OCI-LY7 (cell line): Measurements from ENCODE around the gene PCDHGB6. TPM values are rescaled to one million over a fixed set of nuclear protein-coding genes. Genes with fewer than 3 reads are reported as not detected.
A peak's percentile ranks its signal among the peaks of the same experiment; 100 is the strongest.
"Not testable (repeated sequence)": the region's sequence is repeated elsewhere in the genome, so short reads cannot be mapped to it uniquely, and the experiment has no call there.

ENCODE experiments used
- BruUV-seq: library from RNA; stranded (reverse); fragments of 400-500 nt; replicated peaks from 2 replicates; lab custom pipeline; 2021; lab: Mats Ljungman, UMichigan
- CTCF ChIA-PET: fragments of 300-600 bp; sonication (Branson Sonifier 250); formaldehyde crosslinking; loops from one replicate; lab custom pipeline; 2022; ENCODE audit warnings: antibody characterized with exemption; ENCODE audit not compliant: unreplicated experiment; lab: Charles Lee
- POLR2A ChIA-PET: fragments of 300-600 bp; sonication (Branson Sonifier 250); formaldehyde crosslinking; loops from one replicate; lab custom pipeline; 2022; ENCODE audit warnings: antibody characterized with exemption; lab: Charles Lee
- DNase-seq: peaks from one replicate; pipeline ENCODE4 v3.0.0-alpha.2; 2015; ENCODE audit warnings: low spot score
- H2AFZ ChIP-seq: fragments of 200-600 bp; sonication (generic), shearing (Covaris generic); 2 replicates; pipeline ENCODE4 v1.6.1; 2014; ENCODE audit warnings: mild to moderate bottlenecking, antibody characterized with exemption, low read length, moderate library complexity
- H3K27ac ChIP-seq: fragments of 200-600 bp; sonication (generic); 2 replicates; pipeline ENCODE4 v1.5.1; 2014; ENCODE audit warnings: mixed run types, low read depth, mild to moderate bottlenecking, moderate library complexity, low read length, inconsistent platforms; ENCODE audit not compliant: poor library complexity, severe bottlenecking
- H3K36me3 ChIP-seq: fragments of 200-600 bp; sonication (generic); 2 replicates; pipeline ENCODE4 v1.6.1; 2014; ENCODE audit warnings: mild to moderate bottlenecking, antibody characterized with exemption, low read length, moderate library complexity, mixed read lengths; ENCODE audit not compliant: insufficient read depth
- H3K4me1 ChIP-seq: fragments of 200-600 bp; sonication (generic); 2 replicates; pipeline ENCODE4 v1.5.1; 2014; ENCODE audit warnings: mild to moderate bottlenecking, low read length; ENCODE audit not compliant: insufficient read depth, poor library complexity, severe bottlenecking
- H3K4me2 ChIP-seq: fragments of 200-600 bp; sonication (generic); 2 replicates; pipeline ENCODE4 v1.6.1; 2014; ENCODE audit warnings: mild to moderate bottlenecking, low read length
- H3K4me3 ChIP-seq: fragments of 200-600 bp; sonication (generic); 2 replicates; pipeline ENCODE4 v1.5.1; 2014; ENCODE audit warnings: mild to moderate bottlenecking, low read depth, low read length; ENCODE audit not compliant: poor library complexity, severe bottlenecking
- H3K79me2 ChIP-seq: fragments of 200-600 bp; sonication (generic); 2 replicates; pipeline ENCODE4 v1.6.1; 2016; ENCODE audit warnings: low read depth, mild to moderate bottlenecking, low read length, moderate library complexity, mixed read lengths; ENCODE audit not compliant: insufficient read depth
- H3K9me2 ChIP-seq: fragments of 200-600 bp; sonication (generic); 2 replicates; pipeline ENCODE4 v1.6.1; 2016; ENCODE audit warnings: mild to moderate bottlenecking, low read length, mixed read lengths; ENCODE audit not compliant: insufficient read depth
- H3K9me3 ChIP-seq: fragments of 200-600 bp; sonication (generic); 2 replicates; pipeline ENCODE4 v1.6.1; 2014; ENCODE audit warnings: mild to moderate bottlenecking, mixed run types, low read length, mixed read lengths
- H4K20me1 ChIP-seq: fragments of 200-600 bp; sonication (generic); 2 replicates; pipeline ENCODE4 v1.6.1; 2014; ENCODE audit warnings: mild to moderate bottlenecking, antibody characterized with exemption, low read length, moderate library complexity, mixed read lengths; ENCODE audit not compliant: insufficient read depth
- CTCF ChIP-seq: fragments of 200-600 bp; sonication (generic); conservative IDR thresholded peaks from 2 replicates; pipeline ENCODE4 v1.5.1; 2014; ENCODE audit warnings: mild to moderate bottlenecking, antibody characterized with exemption, low read length, moderate library complexity, mixed read lengths
- EZH2phosphoT487 ChIP-seq: fragments of 200-600 bp; sonication (generic); IDR thresholded peaks from 2 replicates; pipeline ENCODE4 v1.6.1; 2018; ENCODE audit warnings: low read depth, borderline replicate concordance, mild to moderate bottlenecking, mixed run types, antibody characterized with exemption, low read length, moderate library complexity, mixed read lengths
- intact Hi-C: fragments of 100-400 bp; cut with micrococcal nuclease; formaldehyde crosslinking; loops from one replicate; pipeline ENCODE4 v1.10.0; 2022; ENCODE audit not compliant: unreplicated experiment
- total RNA-seq, 2 experiments: library from RNA; depleted of rRNA in 1 of 2; stranded (reverse); fragments of >200 nt in 1 of 2; shearing (Covaris generic) in 1 of 2; gene quantifications; 2 replicates each; pipeline ENCODE4 v1.2.3, GENCODE V29; 2014 to 2022

PCDHGB6 gene
- total RNA-seq, 2 experiments from 2014 or later: 4.5 to 4.7 TPM

DNA sequence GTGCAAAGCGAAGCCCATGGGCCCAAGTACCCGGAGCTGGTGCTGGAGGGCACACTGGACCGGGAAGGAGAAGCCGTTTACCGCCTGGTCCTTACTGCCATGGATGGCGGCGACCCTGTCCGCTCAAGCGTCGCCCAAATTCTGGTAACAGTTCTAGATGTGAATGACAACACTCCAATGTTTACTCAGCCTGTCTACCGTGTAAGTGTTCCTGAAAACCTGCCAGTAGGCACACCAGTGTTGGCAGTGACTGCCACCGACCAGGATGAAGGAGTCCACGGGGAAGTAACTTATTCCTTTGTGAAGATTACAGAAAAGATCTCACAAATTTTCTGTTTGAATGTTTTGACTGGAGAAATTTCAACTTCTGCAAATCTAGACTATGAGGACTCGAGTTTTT, 33.2 kb upstream of the PCDHGB6 start:
- peaks cover 11% of the 10 kb centered on the region; the same call in 1 of the 2 replicates for H3K36me3 ChIP-seq
- BruUV-seq: no TSS peak
- H3K79me2 ChIP-seq: no peaks in the 10 kb centered on the region
- CTCF ChIA-PET: no interaction called here
- no peak overlapping the region for H3K4me2 ChIP-seq
- DNase-seq: no peak
- no peaks in the 10 kb centered on the region for H3K9me3 ChIP-seq
- H3K4me1 ChIP-seq: peaks cover 7% of the 10 kb centered on the region
- H3K9me2 ChIP-seq: no peaks in the 10 kb centered on the region
- no peak overlapping the region for H2AFZ ChIP-seq
- H3K4me3 ChIP-seq: no peak overlapping the region
- no peak overlapping the region for H3K27ac ChIP-seq
- no peak for TF ChIP-seq EZH2phosphoT487
- TF ChIP-seq CTCF: no peak
- intact Hi-C loops: loop anchor here (5.0 kb wide), 1 partner anchor 183 kb away; no protein-coding TSS in a partner anchor
- POLR2A ChIA-PET: interaction anchor here (0.6 kb wide), 1 partner anchor 322 kb away, joined by 3 read pairs; no protein-coding TSS in a partner anchor
- no peaks in the 10 kb centered on the region for H4K20me1 ChIP-seq

GRCh38 chr5:141375444-141376155, 32.2 kb upstream of the PCDHGB6 start:
- intact Hi-C loops, BruUV-seq, H3K9me2 ChIP-seq, CTCF ChIA-PET, H4K20me1 ChIP-seq, H3K4me1 ChIP-seq, DNase-seq, H3K9me3 ChIP-seq, H3K4me3 ChIP-seq, H3K27ac ChIP-seq, H3K79me2 ChIP-seq, H3K4me2 ChIP-seq, H2AFZ ChIP-seq: not testable (repeated sequence)
- POLR2A ChIA-PET: interaction anchor here (0.6 kb wide), 1 partner anchor 321 kb away, joined by 3 read pairs; no protein-coding TSS in a partner anchor
- peak; percentile 49 for TF ChIP-seq CTCF
- peaks cover 11% of the 10 kb centered on the region; the same call in 1 of the 2 replicates for H3K36me3 ChIP-seq
